Caco-2 (cell line): Measurements from ENCODE around the gene FAM120B. TPM values are rescaled to one million over a fixed set of nuclear protein-coding genes. Genes with fewer than 3 reads are reported as not detected.

Experiments used
- BruUV-seq: library from RNA; stranded (reverse); fragments of 400-500 nt; replicated peaks from 2 replicates; lab custom pipeline; 2021; lab: Mats Ljungman, UMichigan
- CTCF ChIA-PET: fragments of 300-600 bp; sonication (Branson Sonifier 250); formaldehyde crosslinking; loops from one replicate; lab custom pipeline; 2022; ENCODE audit warnings: antibody characterized with exemption; lab: Charles Lee
- POLR2A ChIA-PET: fragments of 300-600 bp; sonication (Branson Sonifier 250); formaldehyde crosslinking; loops from one replicate; lab custom pipeline; 2022; ENCODE audit warnings: antibody characterized with exemption; lab: Charles Lee
- DNase-seq, 2 experiments: peaks; one replicate each; pipeline versions ENCODE4 v3.0.0 to v3.0.0-alpha.2; 2020 to 2022
- H3K27me3 ChIP-seq: replicated peaks from 2 replicates; pipeline ENCODE4 v1.6.0; 2011; ENCODE audit warnings: low read length; ENCODE audit not compliant: control insufficient read depth, insufficient read depth
- H3K36me3 ChIP-seq: 2 replicates; pipeline ENCODE4 v1.5.1; 2011; ENCODE audit warnings: low read length; ENCODE audit not compliant: control insufficient read depth, insufficient read depth
- H3K4me1 ChIP-seq: fragments of 250-450 bp; sonication (Bioruptor Pico); 2 replicates; pipeline ENCODE4 v1.5.1; 2020; ENCODE audit warnings: mild to moderate bottlenecking
- H3K4me3 ChIP-seq: 2 replicates; pipeline ENCODE4 v1.5.1; 2011; ENCODE audit warnings: low read depth, mild to moderate bottlenecking, control low read depth, low read length
- H3K9me3 ChIP-seq: fragments of 250-450 bp; sonication (Bioruptor Pico); 2 replicates; pipeline ENCODE4 v1.5.1; 2020; ENCODE audit warnings: mild to moderate bottlenecking, moderate library complexity
- H3K27ac Mint-ChIP-seq: one replicate; pipeline ENCODE4 v1.8.0; 2022; ENCODE audit warnings: mixed read lengths; ENCODE audit not compliant: unreplicated experiment
- H3K27me3 Mint-ChIP-seq: one replicate; pipeline ENCODE4 v1.8.0; 2022; ENCODE audit warnings: mixed read lengths; ENCODE audit not compliant: insufficient read depth, unreplicated experiment
- H3K36me3 Mint-ChIP-seq: one replicate; pipeline ENCODE4 v1.8.0; 2022; ENCODE audit warnings: mild to moderate bottlenecking, mixed read lengths; ENCODE audit not compliant: insufficient read depth, unreplicated experiment
- H3K4me1 Mint-ChIP-seq: one replicate; pipeline ENCODE4 v1.8.0; 2022; ENCODE audit warnings: low read depth, mixed read lengths; ENCODE audit not compliant: unreplicated experiment
- H3K4me3 Mint-ChIP-seq: one replicate; pipeline ENCODE4 v1.8.0; 2022; ENCODE audit warnings: mild to moderate bottlenecking, moderate library complexity, mixed read lengths; ENCODE audit not compliant: unreplicated experiment
- H3K9me3 Mint-ChIP-seq: one replicate; pipeline ENCODE4 v1.8.0; 2022; ENCODE audit warnings: mixed read lengths; ENCODE audit not compliant: unreplicated experiment
- intact Hi-C: fragments of 100-400 bp; cut with micrococcal nuclease; formaldehyde crosslinking; loops from one replicate; pipeline ENCODE4 v1.10.0; 2022; ENCODE audit not compliant: unreplicated experiment
- total RNA-seq: library from RNA; stranded (reverse); gene quantifications from 2 replicates; pipeline ENCODE4 v1.2.3, GENCODE V29; 2022
- TF ChIP-seq, protein P1 (sequence below), 2 experiments: fragments of 200-600 bp in 1 of 2; IDR thresholded peaks; 1 replicate in 1 of 2; 2 replicates in 1 of 2; pipeline versions ENCODE4 v1.5.1 to v1.8.0; 2011 to 2022; ENCODE audit warnings: antibody characterized with exemption in 1 of 2, control low read depth in 1 of 2, inconsistent platforms in 1 of 2, low read depth in 1 of 2, low read length in 1 of 2, mild to moderate bottlenecking in 1 of 2, moderate library complexity in 1 of 2; ENCODE audit not compliant: insufficient read depth in 1 of 2, severe bottlenecking in 1 of 2, unreplicated experiment in 1 of 2

Gene FAM120B
- total RNA-seq, 1 experiment from 2014 or later, result 21.0 TPM

- intact Hi-C loops, result no loop called here
- TF ChIP-seq, protein P1, sequence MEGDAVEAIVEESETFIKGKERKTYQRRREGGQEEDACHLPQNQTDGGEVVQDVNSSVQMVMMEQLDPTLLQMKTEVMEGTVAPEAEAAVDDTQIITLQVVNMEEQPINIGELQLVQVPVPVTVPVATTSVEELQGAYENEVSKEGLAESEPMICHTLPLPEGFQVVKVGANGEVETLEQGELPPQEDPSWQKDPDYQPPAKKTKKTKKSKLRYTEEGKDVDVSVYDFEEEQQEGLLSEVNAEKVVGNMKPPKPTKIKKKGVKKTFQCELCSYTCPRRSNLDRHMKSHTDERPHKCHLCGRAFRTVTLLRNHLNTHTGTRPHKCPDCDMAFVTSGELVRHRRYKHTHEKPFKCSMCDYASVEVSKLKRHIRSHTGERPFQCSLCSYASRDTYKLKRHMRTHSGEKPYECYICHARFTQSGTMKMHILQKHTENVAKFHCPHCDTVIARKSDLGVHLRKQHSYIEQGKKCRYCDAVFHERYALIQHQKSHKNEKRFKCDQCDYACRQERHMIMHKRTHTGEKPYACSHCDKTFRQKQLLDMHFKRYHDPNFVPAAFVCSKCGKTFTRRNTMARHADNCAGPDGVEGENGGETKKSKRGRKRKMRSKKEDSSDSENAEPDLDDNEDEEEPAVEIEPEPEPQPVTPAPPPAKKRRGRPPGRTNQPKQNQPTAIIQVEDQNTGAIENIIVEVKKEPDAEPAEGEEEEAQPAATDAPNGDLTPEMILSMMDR (IDR thresholded peaks at IDR 0.05; ENCODE audit: insufficient read depth in 1 of 2, low read depth in 1 of 2, low read length in 1 of 2, severe bottlenecking in 1 of 2, unreplicated experiment in 1 of 2), result no peak
- no peak overlapping the region for H3K27ac Mint-ChIP-seq
Measured at GRCh38 chr6:170316071-170316470, 9.5 kb downstream of the FAM120B start.

DNA sequence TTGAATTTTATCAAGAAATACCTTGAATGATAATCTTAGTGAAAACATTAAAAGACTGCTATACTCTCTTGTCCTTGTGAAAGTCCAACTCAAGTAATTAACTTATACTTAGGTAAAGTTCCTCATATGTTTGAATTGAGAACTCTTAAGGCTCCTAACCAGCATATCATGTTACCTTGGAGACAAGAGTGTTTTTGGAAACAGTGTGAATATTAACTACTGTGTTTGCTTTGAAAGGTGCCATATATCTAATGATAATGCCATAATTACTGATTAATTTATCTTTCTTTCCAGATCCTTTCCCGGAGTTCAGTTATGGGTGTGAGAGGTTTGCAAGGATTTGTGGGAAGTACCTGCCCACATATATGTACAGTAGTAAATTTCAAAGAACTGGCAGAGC, 10.5 kb downstream of the FAM120B start:
- Histone ChIP-seq H3K36me3 (no peaks in the 10 kb centered on the region; the same call in 1 of the 2 replicates), H3K9me3 (no peaks in the 10 kb centered on the region), H3K4me1 (no peaks in the 10 kb centered on the region), H3K4me3 (no peak overlapping the region), H3K27me3 (no peaks in the 10 kb centered on the region)
- H3K4me3 Mint-ChIP-seq, result no peak overlapping the region
- H3K9me3 Mint-ChIP-seq, result no peaks in the 10 kb centered on the region
- H3K36me3 Mint-ChIP-seq, result peaks cover 25% of the 10 kb centered on the region
- no peak for DNase-seq
- ChIA-PET POLR2A (no interaction called here), CTCF (no interaction called here)
- no peak overlapping the region for H3K27ac Mint-ChIP-seq
- no peaks in the 10 kb centered on the region for H3K4me1 Mint-ChIP-seq
- BruUV-seq, result no TSS peak
- H3K27me3 Mint-ChIP-seq, result no peaks in the 10 kb centered on the region
- intact Hi-C loops, result no loop called here
- TF ChIP-seq, protein P1 (IDR thresholded peaks at IDR 0.05; ENCODE audit: insufficient read depth in 1 of 2, low read depth in 1 of 2, low read length in 1 of 2, severe bottlenecking in 1 of 2, unreplicated experiment in 1 of 2), result no peak

More at GRCh38 chr6:170316071-170316470, 9.5 kb downstream of the FAM120B start:
- no peaks in the 10 kb centered on the region for H3K9me3 ChIP-seq
- ChIA-PET CTCF (no interaction called here), POLR2A (no interaction called here)
- no peak for DNase-seq
- H3K36me3 Mint-ChIP-seq, result peaks cover 19% of the 10 kb centered on the region
- BruUV-seq, result no TSS peak
- H3K4me1 Mint-ChIP-seq, result no peaks in the 10 kb centered on the region
- no peaks in the 10 kb centered on the region for H3K27me3 ChIP-seq
- H3K4me1 ChIP-seq, result no peaks in the 10 kb centered on the region
- no peaks in the 10 kb centered on the region for H3K9me3 Mint-ChIP-seq
- no peaks in the 10 kb centered on the region; the same call in 1 of the 2 replicates for H3K36me3 ChIP-seq
- H3K4me3 ChIP-seq, result no peak overlapping the region
- H3K27me3 Mint-ChIP-seq, result no peaks in the 10 kb centered on the region
- H3K4me3 Mint-ChIP-seq, result no peak overlapping the region

GRCh38 chr6:170317718-170318117, 11.2 kb downstream of the FAM120B start:
- H3K27me3 Mint-ChIP-seq, result no peaks in the 10 kb centered on the region
- H3K4me1 Mint-ChIP-seq, result no peaks in the 10 kb centered on the region
- TF ChIP-seq, protein P1 (IDR thresholded peaks at IDR 0.05; ENCODE audit: insufficient read depth in 1 of 2, low read depth in 1 of 2, low read length in 1 of 2, severe bottlenecking in 1 of 2, unreplicated experiment in 1 of 2), result no peak
- intact Hi-C loops, result no loop called here
- H3K4me3 ChIP-seq, result no peak overlapping the region
- H3K36me3 Mint-ChIP-seq, result peaks cover 31% of the 10 kb centered on the region
- H3K27me3 ChIP-seq, result no peaks in the 10 kb centered on the region
- no peaks in the 10 kb centered on the region; the same call in 1 of the 2 replicates for H3K36me3 ChIP-seq
- H3K4me1 ChIP-seq, result no peaks in the 10 kb centered on the region
- CTCF ChIA-PET, result no interaction called here
- no peak overlapping the region for H3K27ac Mint-ChIP-seq
- no peak for DNase-seq
- no peaks in the 10 kb centered on the region for H3K9me3 Mint-ChIP-seq
- H3K9me3 ChIP-seq, result no peaks in the 10 kb centered on the region
- no peak overlapping the region for H3K4me3 Mint-ChIP-seq
- TSS peak; percentile 19 for BruUV-seq
- POLR2A ChIA-PET, result no interaction called here
